HL-60 (cell line): ENCODE data around the gene SUSD5.

Experiments used
- GABPA ChIP-seq: IDR thresholded peaks from 2 replicates; pipeline ENCODE4 v1.6.1; 2012; ENCODE audit warnings: low read depth
- POLR2AphosphoS5 ChIP-seq: IDR thresholded peaks from 2 replicates; pipeline ENCODE4 v1.6.1; 2012; ENCODE audit warnings: low read depth
- TF ChIP-seq, protein P1 (sequence below): IDR thresholded peaks from 2 replicates; pipeline ENCODE4 v1.6.1; 2012; ENCODE audit warnings: low read depth; ENCODE audit not compliant: insufficient replicate concordance
- TF ChIP-seq, protein P2 (sequence below): IDR thresholded peaks from one replicate; pipeline ENCODE4 v1.5.1; 2011; ENCODE audit warnings: low read length, control low read depth, inconsistent platforms; ENCODE audit not compliant: insufficient read depth

DNA sequence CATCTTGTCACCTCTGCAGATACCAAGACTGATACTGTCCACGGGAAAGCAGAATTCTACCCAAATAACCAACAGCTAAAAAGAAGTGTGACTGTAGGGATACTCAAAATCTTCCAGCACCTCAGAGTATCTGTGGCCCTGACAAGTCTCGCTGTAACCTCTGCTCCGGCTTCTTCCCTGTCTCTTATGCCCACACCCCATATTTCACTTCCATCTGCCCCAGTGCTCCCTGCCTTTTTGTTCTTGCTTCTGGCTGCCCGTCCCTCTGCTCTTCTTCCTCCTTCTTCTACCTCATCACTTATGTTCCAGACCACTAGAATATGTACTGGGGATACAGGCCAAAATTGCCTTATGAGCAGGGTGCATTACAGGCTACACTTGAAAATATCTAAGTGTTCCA lies 59.4 kb downstream of the SUSD5 start:
- TF ChIP-seq, protein P1, sequence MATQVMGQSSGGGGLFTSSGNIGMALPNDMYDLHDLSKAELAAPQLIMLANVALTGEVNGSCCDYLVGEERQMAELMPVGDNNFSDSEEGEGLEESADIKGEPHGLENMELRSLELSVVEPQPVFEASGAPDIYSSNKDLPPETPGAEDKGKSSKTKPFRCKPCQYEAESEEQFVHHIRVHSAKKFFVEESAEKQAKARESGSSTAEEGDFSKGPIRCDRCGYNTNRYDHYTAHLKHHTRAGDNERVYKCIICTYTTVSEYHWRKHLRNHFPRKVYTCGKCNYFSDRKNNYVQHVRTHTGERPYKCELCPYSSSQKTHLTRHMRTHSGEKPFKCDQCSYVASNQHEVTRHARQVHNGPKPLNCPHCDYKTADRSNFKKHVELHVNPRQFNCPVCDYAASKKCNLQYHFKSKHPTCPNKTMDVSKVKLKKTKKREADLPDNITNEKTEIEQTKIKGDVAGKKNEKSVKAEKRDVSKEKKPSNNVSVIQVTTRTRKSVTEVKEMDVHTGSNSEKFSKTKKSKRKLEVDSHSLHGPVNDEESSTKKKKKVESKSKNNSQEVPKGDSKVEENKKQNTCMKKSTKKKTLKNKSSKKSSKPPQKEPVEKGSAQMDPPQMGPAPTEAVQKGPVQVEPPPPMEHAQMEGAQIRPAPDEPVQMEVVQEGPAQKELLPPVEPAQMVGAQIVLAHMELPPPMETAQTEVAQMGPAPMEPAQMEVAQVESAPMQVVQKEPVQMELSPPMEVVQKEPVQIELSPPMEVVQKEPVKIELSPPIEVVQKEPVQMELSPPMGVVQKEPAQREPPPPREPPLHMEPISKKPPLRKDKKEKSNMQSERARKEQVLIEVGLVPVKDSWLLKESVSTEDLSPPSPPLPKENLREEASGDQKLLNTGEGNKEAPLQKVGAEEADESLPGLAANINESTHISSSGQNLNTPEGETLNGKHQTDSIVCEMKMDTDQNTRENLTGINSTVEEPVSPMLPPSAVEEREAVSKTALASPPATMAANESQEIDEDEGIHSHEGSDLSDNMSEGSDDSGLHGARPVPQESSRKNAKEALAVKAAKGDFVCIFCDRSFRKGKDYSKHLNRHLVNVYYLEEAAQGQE, result no peak
- TF ChIP-seq, protein P2, sequence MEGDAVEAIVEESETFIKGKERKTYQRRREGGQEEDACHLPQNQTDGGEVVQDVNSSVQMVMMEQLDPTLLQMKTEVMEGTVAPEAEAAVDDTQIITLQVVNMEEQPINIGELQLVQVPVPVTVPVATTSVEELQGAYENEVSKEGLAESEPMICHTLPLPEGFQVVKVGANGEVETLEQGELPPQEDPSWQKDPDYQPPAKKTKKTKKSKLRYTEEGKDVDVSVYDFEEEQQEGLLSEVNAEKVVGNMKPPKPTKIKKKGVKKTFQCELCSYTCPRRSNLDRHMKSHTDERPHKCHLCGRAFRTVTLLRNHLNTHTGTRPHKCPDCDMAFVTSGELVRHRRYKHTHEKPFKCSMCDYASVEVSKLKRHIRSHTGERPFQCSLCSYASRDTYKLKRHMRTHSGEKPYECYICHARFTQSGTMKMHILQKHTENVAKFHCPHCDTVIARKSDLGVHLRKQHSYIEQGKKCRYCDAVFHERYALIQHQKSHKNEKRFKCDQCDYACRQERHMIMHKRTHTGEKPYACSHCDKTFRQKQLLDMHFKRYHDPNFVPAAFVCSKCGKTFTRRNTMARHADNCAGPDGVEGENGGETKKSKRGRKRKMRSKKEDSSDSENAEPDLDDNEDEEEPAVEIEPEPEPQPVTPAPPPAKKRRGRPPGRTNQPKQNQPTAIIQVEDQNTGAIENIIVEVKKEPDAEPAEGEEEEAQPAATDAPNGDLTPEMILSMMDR, result no peak
- TF ChIP-seq POLR2AphosphoS5 (no peak), GABPA (no peak)
